NCI-H2107 treated with DMSO at 0.1 percent for 48 hours (cell line): ENCODE results near the gene BAD.
"Not testable (repeated sequence)": the region's sequence is repeated elsewhere in the genome, so short reads cannot be mapped to it uniquely, and the experiment has no call there.

Experiments
- DNase-seq: peaks from one replicate; lab custom pipeline; 2025; ENCODE audit not compliant: unreplicated experiment; lab: John Stamatoyannopoulos, UW

The BAD gene

DNA sequence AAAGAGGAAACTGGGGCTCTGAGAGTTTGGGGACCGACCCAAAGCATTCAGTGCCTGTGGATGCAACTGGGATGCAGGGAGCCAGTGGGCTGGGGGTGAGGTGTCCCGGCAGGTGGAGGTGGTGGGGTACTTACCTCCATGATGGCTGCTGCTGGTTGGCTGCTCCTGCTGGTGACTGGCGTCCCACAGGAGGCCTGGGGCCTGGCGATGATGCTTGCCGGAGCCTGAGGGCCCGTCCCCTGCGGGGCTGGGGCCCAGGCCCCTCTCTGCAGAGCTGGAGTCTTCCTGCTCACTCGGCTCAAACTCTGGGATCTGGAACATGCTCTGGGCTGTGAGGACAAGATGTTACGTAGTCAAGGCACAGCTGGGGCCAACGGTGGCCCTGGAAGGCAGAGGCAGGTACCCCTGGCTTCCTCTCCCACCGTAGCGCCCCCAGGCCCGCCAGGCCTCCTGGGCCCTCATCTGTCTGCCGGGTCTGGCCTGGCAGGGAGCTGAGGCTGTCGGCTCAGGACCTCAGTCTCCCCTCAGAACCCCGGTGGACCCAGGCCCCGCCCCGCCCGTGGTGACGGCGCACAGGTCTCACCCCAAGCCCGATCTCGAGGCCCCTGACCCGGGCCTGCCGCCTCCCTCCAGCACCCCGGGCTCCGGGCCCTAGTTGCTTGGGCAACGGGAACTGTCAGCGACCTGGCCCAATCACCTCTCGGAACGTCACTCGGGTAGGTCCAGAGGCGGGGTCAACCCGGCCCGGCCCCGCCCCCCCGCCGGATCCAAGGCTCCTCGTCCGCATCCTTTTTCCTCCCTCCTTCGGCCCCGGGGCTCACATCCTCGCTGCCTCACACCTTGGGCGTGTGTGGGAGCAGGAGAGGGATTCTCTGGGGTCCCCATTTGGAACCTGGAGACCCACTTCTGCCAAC lies at the start of gene BAD:
BAD (minus strand) TSS at position 618 of the 914 bp plus-strand sequence; CDS start at position 321, 297 bp downstream.
- DNase-seq: peak; percentile 83

DNA sequence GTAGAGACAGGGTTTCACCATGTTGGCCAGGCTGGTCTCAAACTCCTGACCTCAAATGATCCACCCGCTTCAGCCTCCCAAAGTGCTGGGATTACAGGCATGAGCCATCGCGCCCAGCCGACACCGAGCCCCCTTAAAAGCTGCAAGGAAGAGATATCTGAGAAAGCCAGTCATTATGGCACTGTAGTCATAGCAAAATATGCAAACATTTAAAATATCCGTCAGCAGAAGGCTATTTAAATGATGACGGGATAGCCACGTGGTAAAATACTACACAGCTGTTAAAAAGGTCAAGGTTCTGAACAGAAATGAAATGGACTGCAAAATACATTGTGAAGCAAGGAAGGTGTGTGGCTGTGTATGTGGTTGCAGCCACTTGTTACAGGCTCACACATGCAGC lies 49.1 kb upstream of the BAD start:
- no peak for DNase-seq

DNA sequence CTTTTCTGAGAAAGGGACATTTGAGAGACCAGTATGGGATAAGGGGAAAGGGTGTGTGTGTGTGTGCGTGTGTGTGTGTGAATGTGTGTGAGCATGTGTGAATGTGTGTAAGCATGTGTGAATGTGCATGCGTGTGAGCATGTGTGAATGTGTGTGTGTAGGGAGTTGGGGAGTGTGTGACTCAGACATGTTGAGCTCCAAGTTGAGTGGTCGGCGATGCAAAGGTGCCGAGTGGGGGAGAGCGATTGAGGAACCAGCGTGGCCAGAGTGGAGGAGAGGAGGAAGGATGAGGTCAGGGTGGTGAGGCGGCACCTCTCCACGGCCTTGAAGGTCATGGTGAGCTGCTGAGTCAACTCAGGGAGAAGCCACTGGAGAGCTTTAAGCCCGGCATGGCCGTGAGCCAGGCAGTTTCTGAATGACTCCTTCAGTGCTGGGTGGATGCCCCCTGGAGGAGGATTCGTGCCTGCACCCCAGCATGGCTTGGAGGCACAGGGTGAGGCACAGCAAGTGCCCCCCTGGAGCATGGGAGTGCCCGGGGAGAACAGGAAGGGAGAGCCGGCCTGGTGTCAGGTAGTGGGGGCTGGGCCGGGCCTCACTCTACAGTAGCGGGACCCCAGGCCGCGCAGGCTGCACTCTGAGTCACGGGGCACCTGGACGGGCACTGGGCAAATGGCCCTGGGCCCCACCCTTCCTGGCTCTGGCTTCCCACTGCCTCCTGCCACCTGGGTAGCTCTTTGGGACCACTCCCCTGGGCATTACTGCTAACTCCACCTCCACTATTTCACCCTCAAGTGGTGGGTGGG lies 47.3 kb upstream of the BAD start:
- DNase-seq: no peak

DNA sequence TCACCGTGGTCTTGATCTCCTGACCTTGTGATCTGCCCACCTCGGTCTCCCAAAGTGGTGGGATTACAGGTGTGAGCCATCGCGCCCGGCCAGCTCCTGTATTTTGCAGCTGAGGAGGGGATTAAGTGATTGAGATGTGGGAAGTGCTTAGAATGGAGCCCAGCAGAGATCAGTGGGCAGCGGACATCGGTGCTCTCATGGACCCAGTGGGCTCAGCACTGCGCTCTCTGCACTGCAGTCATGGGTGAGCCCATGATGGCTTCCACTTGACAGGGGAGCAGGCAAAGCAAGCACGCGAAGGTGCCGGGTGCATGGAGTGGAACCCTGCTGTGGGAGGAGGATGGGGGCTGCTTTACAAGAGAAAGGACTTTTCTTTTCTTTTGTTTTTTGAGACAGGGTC lies 46.4 kb upstream of the BAD start:
- DNase-seq: no peak

DNA sequence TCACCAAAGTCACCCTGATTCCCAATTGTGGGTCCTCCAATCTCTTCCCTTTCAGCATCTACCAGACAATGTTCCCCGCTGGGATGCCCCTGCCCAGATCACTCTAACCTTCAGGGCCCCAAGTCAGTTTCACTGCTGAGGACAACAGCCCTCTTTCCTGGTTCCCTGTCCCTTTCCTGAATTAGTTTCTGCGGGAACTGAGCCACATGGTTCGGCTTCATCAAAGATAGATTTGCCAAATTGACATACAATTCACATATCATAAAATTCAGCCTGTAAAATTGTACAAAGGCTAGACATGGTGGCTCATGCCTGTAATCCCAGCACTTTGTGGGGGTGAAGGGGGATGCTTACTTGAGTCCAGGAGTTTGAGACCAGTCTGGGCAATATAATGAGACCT lies 43.5 kb upstream of the BAD start:
- DNase-seq: no peak

DNA sequence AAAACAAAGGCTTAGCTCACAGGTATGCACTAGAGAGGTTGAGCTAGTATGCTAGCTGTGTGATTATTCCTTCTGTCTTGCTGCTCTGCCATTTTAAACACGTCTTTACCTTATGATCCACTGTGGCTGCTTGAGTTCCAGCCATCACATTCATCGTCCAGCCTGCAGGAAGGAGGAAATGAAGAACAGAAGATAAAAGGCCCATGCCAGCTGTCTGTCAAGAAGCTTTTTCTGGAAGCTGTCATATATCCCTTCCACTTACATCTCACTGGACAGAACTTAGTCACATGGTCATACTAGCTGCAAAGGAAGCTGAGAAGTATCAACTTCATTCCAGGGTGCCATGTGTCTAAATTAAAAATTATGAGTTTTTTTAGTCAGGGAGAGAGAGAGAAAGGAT lies 42.9 kb upstream of the BAD start:
- no peak for DNase-seq

DNA sequence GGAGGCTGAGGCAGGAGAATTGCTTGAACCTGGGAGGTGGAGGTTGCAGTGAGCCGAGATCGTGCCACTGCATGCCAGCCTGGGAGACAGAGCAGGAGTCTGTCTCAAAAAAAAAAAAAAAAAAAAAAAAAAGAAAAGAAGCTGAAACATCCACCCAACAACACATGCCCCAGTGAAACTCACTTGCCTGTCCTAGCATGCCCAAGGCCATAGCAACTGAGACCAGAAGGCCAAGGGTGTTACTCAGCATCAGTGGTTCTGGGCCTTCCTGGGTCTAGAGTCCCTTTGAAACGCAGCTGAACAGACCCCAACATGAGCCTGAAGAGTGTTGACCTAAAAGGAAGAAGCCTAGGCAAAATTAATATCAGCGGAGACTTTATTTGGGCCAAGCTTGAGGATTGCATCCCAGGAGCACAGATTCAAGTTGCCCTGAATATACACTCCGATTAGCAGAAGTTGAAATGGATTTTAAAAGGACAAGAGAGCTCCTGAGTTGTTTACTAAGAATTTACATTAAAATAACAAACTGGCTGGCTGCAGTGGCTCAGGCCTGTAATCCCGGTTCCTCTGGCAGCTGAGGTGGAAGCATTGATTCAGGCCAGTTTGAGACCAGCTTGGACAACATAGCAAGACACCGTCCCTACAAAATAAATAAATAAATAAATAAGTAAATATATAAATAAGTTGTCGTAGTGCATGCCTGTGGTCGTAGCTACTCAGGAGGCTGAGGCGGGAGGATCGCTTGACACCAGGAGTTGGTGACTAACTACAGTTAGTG lies 40.4 kb upstream of the BAD start:
- DNase-seq: no peak

DNA sequence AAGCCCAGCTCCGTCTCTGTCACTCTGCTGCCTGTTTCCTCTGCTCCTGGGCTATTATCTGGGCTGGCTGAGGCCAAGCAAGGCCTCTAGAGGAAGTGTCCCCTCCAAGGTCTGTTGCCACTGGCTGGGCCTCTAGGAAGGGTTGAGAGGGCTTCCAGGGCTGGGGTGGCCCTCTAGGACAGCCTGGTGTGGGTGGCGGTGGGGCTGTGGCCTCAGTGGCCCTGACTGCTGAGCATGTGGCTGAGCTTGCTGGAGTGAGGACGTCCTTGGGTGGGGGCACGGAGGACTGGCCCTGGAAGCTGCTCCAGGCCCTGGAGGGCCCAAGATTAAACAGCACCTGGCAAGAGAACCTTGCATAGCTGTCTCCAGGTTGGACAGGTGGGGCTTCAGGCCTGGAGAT lies 39.5 kb upstream of the BAD start:
- not testable (repeated sequence) for DNase-seq

DNA sequence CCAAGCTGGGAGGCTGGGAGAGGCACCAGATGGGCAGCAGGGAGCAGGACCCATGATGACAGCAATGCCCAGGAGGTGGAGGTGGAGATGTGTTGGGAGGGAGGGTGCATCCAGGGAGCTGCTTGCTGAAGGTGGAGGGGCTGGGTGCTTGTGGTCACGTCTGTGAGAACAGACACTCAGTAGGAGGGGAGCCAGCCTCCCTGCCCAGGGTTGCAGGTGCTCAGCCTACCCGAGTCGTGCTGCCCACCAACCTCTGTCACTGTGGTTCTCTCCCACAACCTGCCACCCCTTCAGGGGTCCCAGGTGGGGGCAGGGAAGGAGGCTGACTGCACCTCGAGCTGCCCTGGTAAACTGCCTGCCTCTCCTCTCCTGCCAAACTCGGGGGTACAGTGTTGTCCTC lies 38.9 kb upstream of the BAD start:
- no peak for DNase-seq

DNA sequence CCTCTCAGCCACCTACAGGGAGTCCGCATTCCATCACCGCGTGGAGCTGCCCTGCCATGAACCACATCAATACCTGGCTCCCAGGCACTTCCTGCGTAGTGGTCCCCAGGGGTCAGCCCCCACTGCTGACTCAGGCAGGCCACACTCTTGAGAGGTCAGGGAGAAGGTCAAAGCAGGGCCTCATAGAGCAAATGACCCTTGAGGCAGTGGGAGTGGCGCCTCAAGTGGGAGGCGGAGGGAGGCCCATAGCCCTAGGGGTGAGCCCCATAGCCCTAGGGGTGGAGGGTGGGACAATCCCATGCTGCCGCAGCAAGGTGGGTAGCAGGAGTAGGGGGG lies 38.4 kb upstream of the BAD start:
- DNase-seq: no peak

DNA sequence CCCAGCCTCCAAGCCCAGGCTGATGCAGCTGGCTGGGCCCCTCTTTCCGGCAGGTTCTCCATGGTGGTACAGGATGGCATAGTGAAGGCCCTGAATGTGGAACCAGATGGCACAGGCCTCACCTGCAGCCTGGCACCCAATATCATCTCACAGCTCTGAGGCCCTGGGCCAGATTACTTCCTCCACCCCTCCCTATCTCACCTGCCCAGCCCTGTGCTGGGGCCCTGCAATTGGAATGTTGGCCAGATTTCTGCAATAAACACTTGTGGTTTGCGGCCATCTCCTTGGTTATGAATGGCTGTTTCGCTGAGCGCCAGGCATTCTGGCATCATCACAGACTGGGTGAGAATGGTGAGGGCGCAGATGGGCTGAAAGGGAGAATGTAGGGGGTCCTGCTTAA lies 37.1 kb upstream of the BAD start:
- DNase-seq: peak; percentile 57

DNA sequence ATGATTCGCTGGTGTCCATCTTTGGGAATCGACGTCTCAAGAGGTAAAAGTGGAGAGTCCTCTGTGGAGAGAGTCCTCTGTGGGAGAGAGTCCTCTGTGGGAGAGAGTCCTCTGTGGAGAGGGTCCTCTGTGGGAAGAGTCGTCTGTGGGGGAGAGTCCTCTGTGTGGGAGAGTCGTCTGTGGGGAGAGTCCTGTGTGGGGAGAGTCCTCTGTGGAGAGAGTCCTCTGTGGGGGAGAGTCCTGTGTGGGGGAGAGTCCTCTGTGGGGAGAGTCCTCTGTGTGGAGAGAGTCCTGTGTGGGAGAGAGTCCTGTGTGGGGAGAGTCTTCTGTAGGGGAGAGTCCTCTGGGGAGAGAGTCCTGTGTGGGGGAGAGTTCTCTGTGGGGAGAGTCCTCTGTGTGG lies 36.6 kb upstream of the BAD start:
- no peak for DNase-seq

DNA sequence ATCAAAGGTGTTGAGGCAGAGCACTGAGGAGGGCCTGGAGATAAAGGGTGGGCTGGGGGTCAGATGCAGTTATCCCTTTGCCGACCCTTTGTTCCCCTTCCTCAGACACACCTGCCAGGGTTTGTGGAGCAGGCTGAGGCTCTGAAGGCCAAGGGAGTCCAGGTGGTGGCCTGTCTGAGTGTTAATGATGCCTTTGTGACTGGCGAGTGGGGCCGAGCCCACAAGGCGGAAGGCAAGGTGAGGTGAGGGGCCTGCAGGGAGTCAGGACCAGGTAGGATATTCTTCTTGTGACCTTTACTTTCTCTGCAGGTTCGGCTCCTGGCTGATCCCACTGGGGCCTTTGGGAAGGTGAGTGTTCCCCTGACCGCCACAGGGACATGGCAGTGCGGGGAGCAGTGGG lies 36.1 kb upstream of the BAD start:
- no peak for DNase-seq

DNA sequence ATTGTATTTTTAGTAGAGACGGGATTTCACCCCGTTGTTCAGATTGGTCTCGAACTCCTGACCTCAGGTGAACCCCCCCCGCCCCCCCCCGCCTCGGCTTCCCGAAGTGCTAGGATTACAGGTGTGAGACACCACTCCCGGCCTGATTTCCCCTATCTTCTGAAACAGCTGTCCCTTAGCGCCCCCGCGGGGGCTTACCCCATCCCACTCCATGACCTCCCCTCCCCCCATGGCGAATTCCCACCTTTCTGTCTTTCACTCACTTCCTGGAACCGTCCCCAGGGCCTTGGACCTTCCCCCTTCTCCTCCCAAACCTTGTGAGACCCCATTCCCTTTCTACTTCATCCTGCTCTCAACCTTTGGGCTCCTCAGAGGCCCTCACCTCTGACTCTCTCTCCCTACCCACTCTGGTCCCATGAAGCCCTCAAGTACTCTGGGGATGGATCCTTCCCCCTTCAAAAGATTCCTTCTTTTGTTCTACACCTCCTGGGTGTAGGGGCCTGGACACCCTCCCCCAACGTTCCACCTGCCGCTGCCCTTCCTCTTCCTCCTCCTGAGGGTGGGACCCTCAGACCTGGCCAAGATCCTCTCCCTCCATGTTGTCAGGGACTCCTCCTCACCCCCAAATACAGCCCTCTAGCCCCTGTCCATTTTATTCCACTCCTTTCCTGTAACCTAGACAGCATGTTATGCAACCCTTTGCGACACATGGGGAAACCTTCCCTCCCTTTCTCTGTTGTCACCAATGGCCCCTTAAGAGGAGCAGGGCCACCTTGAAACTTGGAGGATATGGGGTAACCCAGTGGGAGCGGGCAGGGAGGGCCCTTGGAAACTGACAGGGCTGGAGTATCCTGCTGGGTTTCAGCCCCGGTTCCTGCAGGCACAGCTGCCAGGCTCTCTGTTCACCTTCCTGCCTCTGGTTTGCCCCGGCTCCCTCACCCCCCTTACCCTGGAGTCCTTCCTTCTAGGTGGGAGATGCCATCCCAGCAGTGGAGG lies 34.6 kb upstream of the BAD start:
- DNase-seq: no peak

DNA sequence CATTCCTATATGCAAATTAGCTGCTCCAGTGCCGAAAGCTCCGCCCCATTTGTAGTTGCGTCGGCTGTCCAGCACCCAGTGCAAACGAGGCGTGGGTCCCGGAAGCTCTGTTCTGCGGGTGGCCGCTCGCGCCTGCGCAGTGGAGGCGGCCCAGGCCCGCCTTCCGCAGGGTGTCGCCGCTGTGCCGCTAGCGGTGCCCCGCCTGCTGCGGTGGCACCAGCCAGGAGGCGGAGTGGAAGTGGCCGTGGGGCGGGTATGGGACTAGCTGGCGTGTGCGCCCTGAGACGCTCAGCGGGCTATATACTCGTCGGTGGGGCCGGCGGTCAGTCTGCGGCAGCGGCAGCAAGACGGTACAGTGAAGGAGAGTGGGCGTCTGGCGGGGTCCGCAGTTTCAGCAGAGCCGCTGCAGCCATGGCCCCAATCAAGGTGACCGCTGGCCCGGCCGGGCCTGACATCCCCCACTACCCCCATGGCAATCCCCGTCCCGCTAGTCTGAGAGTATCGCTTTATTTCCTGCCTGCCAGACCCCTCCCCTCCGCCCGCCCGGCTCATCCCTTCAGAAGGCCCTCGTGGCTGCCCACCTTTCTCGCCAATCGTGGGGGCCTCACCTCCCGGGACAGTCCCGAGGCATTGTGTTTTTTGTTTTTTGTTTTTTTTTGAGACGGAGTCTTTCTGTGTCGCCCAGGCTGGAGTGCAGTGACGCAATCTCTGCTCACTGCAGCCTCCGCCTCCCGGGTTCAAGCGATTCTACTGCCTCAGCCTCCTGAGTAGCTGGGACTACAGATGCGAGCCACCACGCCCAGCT lies 33.7 kb upstream of the BAD start, which contains the start of gene PRDX5:
PRDX5 (plus strand) TSS at position 161 of the 805 bp plus-strand sequence; CDS start at position 256, 95 bp downstream.
- DNase-seq: peak; percentile 94

DNA sequence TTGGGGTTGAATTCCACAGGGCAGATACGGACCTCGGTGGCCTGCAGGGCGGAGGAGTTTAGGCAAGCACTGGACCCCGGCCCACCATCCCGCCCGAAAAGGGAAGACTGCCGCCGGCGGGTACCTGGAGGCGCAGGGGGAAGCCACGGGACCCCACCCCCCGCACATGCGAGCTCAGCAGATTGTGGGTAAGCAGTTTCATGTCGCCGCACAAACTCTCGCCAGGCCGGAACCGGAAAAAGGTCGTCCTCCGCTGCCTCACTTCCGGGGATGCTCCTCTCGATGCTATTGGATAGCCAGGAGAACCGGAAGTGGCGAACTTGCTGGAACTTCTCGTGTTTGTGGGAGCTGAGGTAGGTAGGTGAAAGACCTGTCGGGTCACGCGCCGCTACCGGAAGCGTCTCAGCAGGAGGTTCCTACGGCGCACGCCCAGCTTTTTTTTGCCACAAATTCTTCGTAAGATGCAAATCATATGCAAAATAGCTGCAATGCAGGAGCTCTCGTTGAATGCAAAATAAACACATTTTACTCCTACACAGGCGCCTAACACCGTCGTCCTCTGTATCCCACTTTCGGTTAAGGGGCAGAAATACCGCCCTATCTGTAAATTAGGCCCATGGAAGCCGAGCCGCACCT lies 33.0 kb upstream of the BAD start, which contains the start of gene TRMT112:
TRMT112 (minus strand) TSS at position 235 of the 636 bp plus-strand sequence; CDS start at position 202, 33 bp downstream.
- DNase-seq: peak; percentile 96

DNA sequence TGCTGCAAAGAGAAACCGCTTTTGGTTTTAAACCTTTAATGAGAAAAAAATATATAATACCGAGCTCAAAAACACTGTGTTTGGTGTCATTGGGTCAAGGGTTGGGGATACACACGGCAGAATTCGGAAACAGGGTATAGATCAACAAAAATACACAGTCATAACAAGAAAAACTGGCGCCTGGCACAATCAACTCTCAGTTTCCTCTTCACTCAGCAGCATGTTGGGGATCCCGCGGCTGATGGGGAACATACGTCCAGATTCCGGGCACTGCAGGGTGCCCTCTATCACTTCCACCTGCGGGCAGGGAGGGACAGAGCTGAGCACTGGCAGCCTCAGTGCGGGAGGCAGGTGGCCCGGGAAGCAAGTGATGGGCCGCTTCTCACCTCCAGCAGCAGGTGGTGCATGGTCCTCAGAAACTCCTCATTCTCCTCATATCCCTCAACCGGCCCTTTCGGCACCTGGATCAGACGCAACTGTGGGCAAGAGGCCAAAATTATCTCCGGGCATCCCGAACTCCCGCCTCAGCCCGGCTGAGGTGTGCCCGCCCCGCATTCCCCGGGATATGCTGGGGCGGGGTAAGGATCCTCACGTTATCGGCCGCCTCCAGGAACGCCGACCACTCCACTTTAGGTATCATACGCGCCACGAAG lies 32.3 kb upstream of the BAD start:
- DNase-seq: peak; percentile 51
